GM19035 (cell line): ENCODE measurements around the gene MAST3.

ENCODE experiments used
- ATAC-seq: cut with Tn5 transposase; IDR thresholded peaks from one replicate; pipeline ENCODE4 v1.9.1; 2021; ENCODE audit not compliant: unreplicated experiment

The MAST3 gene

DNA sequence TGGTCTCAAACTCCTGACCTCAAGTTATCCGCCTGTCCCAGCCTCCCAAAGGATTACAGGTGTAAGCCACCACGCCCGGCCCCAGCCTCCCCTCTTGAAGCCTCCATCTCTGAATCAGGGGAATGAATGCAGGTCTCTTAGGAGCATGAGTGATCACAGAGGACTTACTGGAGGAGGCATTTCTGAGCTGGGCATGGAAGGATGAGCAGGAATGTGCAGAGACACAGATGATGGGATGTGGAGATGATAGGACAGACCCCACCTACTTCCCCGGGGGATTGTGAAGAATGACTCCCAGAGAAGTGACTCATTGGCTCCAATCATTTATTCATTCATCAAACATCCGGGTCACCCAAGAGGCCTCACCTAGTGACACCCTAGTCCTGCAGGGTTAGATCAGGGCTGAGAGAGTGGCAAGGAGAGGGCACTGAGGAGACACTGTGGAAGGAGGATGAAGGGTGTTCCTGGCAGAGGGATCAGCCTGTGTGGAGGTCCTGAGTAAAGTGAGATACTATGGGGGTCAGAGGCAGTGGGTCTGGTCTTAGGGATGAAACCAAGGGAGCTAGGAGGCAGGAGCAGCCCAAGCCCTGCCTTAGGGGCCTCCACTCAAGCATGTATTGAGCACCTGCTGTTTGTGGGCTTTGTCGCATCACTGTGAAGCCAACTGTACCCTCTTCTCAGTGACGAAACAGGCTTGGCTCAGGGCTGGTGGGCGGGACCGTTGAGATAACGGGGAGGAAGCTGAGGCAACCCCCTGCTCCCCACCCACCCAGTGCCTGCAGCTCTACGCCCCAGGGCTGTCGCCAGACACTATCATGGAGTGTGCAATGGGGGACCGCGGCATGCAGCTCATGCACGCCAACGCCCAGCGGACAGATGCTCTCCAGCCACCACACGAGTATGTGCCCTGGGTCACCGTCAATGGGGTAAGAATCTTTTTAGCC is 79.1 kb downstream of the MAST3 start:
- no peak for ATAC-seq

DNA sequence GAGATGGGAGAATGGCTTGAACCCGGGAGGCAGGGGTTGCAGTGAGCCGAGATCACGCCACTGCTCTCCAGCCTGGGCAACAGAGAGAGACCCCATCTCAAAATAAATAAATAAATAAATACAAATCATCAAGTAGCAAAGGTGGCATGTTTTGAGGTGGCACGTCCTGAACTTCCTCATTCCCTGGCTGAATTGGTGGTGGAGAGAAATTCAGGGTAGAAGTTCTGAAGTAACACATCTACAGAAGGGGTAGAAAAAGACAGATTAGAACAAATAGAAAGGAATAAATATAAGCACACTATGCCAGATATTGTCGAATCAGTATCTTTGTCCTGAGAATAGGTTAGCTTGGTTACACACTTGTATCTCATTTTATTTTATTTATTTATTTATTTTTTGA is 82.4 kb downstream of the MAST3 start:
- no peak for ATAC-seq

DNA sequence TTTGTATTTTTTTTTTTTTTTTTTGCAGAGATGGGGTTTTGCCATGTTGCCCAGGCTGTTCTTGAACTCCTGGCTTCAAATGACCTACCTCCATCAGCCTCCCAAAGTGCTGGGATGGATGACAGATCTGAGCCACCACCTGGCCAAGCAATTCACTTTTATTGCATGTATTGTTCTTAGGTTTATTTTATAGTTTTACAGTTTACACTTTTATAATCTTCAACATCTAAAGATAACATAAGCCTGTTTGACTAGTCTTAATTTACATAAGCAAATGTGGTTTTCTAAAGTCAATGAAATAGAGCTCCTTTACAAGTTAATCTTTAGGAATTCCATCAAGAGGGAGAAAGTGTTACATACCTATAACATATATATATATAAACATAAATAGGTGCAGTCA is 86.0 kb downstream of the MAST3 start:
- ATAC-seq, result no peak

DNA sequence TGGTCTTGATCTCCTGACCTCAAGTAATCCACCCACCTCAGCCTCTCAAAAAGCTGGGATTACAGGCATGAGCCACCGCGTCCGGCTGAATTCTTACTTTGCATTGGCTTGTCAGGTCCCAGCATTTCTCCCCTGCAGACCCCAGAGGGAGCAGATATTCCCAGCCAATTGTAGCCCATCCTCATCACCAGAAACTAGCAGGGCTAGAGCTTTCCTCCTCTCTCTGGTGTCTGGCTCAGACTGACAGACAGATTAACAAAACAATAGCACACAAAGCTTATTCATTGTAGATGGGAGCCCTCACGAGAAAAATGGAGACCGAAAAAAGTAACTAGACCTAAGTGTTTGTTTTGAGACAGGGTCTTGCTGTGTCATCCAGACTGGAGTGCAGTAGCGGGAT is 88.0 kb downstream of the MAST3 start:
- no peak for ATAC-seq

DNA sequence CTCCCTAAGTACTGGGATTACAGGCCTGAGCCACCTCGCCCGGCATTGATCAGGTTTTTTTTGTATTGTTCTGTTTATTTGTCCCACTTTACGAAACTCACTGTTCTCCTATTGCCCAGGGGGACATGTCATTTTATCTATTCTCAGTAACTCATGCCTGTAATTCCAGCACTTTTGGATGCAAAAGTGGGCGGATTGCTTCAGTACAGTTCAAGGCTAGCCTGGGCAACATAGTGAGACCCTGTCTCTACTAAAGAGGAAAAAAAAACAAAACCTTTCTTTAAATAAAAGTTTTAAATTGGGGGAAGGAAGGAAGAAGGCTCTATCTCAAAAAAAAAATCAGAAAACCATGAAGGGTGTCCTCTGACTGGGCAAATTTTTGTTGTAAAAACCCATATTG is 92.7 kb downstream of the MAST3 start:
- no peak for ATAC-seq

DNA sequence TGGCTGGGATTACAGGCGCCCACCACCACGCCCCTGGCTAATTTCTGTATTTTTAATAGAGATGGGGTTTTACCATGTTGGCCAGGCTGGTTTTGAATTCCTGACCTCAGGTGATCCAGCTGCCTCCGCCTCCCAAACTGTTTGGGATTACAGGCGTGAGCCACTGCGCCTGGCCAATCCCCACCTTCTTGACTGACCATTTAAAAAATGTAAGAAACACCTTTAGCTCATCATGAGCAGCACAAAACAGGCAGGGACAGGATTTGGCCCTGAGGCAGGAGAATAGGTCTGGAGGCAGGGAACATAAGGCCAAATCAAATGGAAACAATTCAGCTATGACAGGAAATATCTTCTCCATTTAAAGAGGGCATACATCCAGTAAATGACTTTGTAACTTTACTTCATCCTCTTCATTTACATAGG is 94.1 kb downstream of the MAST3 start:
- ATAC-seq, result no peak

DNA sequence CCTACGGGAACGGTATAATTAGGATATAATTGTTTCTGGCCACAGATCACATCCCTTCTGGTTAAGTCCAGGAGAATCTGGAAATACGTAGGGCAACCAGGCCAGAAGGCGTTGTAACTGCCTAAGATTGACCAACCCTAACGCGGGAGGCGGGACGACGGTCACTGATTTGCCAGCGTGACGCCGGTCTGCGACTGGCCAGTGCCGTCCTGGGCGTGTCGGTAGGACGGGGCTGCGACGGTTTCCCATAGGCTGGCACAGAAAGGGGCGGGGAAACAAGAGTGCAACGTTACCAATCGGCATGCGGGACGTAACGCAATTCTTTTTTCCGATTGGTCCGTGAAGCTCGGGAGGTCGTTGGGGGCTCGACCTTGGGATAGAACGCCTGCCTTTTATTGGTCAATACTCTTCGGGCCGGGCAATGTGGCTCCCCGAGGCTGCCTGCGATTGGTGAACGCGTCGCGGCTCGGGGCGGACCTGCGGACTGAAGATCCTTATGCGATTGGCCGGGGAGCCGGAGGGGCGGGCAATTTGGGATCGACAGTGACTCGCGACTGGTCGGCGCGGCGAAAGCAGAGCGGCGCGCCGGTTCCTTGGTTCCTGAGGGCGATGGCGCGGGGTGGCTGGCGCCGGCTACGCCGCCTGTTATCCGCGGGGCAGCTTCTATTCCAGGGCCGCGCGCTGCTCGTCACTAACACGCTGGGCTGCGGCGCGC is 95.3 kb downstream of the MAST3 start, which contains the start of gene MPV17L2:
MPV17L2 (plus strand) TSS at position 546 of the 715 bp plus-strand sequence; CDS start at position 610, 64 bp downstream.
- ATAC-seq, result peak; percentile 85

DNA sequence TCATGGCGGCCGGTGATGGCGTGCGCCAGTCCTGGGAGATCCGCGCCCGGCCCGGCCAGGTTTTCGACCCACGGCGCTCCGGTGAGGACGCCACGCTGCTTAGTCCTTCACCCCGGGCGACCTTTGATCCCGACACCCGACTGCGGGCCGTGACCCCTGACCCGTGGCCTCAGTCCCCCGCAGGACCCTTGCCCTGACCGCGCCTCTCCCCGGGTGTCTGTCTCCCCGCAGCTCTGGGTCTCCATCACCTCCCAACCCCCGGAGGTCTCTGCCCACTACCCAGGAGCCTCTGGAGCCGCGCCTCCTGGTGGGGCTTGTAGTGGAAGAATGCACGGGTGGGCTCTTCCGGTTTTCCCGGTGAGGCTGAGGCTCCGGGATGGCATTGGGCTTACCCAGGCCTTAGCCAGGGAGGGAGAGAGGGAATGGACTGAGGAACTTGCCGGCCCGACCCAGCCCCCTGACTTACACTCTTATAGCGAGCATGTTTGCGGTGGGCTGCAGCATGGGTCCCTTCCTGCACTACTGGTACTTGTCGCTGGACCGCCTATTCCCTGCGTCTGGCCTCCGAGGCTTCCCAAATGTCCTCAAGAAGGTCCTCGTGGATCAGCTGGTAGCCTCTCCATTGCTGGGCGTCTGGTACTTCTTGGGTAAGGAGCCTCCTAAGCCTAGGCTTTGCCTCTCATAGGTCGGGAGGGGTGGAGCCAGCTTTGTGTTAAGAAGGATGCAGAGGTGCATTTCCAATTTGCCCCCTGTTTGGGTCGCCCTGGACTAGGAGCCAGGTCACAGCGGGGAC is 96.0 kb downstream of the MAST3 start:
- no peak for ATAC-seq

DNA sequence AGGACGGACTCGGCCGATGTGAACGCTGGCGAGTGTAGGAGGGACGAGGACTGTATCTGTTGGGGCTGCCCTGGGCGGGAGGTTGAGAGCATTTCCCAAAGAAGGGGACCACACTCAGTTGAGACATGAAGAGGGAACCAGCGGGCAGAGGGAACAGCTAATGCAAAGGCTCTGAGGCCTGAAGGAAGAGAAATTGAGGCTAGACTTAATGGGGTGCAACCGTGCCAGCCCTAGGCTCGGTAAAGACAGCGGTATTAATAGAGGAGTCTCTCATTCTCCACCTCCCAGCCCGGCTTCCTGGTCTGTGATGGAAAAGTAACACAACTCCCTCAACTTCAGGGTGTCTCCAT is 96.6 kb downstream of the MAST3 start:
- no peak for ATAC-seq

DNA sequence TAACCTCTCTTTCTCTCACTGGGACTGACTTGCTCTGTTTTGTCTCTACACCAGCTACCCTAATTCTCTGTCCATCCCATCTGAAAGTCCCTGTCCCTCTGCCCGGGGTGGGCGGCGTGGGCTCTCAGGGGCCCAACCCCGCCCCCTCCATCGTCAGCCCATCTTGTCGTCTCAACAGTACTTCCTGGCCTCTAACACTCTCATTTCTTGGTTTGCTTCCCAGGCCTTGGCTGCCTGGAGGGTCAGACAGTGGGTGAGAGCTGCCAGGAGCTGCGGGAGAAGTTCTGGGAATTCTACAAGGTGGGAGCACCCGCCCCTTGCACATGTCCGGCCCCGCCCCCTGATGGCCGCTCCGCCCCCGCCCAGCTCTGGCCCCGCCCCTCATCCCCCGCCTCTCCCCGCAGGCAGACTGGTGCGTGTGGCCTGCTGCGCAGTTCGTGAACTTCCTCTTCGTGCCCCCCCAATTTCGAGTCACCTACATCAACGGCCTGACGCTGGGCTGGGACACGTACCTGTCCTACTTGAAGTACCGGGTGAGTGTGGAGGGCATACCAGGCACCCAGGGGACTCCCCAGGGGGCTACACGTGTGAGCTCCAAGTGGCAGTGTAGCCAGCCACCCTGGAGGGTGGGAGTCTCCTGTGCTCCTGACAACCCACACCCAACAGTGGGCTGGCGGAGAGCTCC is 97.1 kb downstream of the MAST3 start:
- ATAC-seq, result no peak

DNA sequence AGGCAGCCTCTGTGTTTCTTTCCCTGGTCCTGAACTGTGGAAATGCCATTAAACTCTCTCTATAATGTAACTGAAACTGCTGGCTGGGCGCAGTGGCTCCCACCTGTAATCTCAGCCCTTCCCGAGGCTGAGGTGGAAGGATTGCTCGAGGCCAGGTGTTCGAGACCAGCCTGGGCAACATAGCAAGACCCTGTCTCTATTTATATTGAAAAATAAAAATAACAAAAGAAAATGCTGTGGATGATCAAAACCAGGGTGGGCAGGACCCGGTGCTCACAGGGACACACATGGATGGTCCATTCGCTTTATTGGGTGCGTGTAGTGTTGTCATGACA is 98.9 kb downstream of the MAST3 start:
- ATAC-seq, result no peak

DNA sequence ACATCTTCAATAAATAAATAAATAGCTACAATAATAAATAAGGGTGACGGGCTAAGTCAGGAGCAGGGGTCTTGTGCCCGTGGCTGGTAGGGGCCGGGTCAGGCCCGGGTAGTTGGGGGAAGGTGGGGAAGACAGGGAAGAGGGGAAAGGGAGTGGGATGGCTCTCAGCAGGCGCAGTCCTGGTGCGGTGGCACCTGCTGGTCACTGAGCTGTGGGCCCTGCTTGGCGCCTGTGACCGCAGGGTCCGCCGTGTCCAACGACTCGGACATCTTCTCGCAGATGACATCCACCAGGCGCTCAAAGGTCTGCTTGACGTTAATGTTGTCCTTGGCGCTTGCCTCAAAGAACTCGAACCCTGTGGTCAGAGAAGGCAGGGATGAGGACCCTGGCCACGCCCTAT is 99.7 kb downstream of the MAST3 start:
- ATAC-seq, result no peak

DNA sequence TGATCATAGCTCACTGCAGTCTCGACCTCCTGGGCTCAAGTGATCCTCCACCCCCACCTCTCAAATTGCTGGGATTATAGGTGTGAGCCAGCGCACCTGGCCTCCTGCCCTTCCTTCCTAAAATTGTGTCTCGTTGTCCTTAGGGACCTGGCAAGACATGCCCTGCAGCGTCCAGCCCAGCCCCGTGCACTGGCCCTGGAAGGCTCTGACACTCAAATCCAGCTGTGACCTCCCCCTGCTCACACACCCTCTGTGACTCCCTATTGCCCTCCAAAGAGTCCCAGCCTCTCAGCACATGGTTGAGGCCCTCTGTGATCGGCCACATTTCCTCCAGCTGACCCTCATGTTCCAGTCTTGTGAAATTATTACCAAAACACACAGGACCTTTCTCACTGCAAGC is 100.4 kb downstream of the MAST3 start:
- no peak for ATAC-seq

DNA sequence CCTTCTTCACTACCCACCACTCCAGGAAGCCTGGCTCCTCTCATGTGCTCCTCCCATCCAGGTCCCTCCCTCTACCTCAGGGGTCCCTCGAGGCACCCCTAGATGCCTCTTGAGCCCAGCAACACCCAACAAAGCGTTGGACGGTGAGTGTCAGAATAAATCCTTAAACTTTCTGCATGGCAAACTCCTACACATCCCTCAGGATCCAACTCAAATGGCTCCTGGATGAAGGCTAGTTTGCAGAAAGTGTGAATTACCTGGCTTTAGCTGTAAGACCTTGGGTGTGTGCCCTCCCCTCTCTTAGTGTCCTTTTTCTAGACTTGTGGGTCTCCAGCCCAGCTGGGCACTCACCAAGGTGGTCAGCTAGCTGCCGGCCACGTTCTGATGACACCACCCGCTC is 100.8 kb downstream of the MAST3 start:
- ATAC-seq, result no peak
